NCI-H748 treated with DMSO at 0.1 percent for 48 hours (cell line): Measurements from ENCODE around the gene RSPO3.
"Not testable (repeated sequence)": the region's sequence is repeated elsewhere in the genome, so short reads cannot be mapped to it uniquely, and the experiment has no call there.

Experiments
- DNase-seq: peaks from one replicate; lab custom pipeline; 2025; lab: John Stamatoyannopoulos, UW

Gene RSPO3

GRCh38 chr6:127205036-127205435 is 86.6 kb downstream of the RSPO3 start:
- DNase-seq = no peak

GRCh38 chr6:127206531-127207095 is 88.1 kb downstream of the RSPO3 start:
- no peak for DNase-seq

GRCh38 chr6:127207591-127208120 is 89.2 kb downstream of the RSPO3 start:
- DNase-seq = no peak

- DNase-seq = no peak
These were observed 92.3 kb downstream of the RSPO3 start for GRCh38 chr6:127210725-127211124.

GRCh38 chr6:127212376-127212775 is 93.9 kb downstream of the RSPO3 start:
- DNase-seq = no peak

- DNase-seq = not testable (repeated sequence)
These were observed 95.6 kb downstream of the RSPO3 start for GRCh38 chr6:127214032-127214431.

- DNase-seq = not testable (repeated sequence)
These were observed 96.1 kb downstream of the RSPO3 start for GRCh38 chr6:127214531-127214930.

GRCh38 chr6:127215931-127216330 is 97.5 kb downstream of the RSPO3 start:
- DNase-seq = no peak

GRCh38 chr6:127216810-127217789 is 98.6 kb downstream of the RSPO3 start:
- DNase-seq = no peak

GRCh38 chr6:127219869-127220268 is 101.4 kb downstream of the RSPO3 start:
- DNase-seq = no peak

GRCh38 chr6:127221201-127221600 is 102.7 kb downstream of the RSPO3 start:
- no peak for DNase-seq

GRCh38 chr6:127222418-127222817 is 103.9 kb downstream of the RSPO3 start:
- DNase-seq = no peak

- no peak for DNase-seq
These were observed 107.0 kb downstream of the RSPO3 start for GRCh38 chr6:127225497-127225896.

GRCh38 chr6:127233819-127234218 is 115.3 kb downstream of the RSPO3 start:
- not testable (repeated sequence) for DNase-seq

- no peak for DNase-seq
These were observed 125.0 kb downstream of the RSPO3 start for GRCh38 chr6:127243501-127243900.
